ENCODE results near the gene NCAPG.

Gene NCAPG

GRCh38 chr4:17794730-17795129 is 16.0 kb upstream of the NCAPG start:
- TF ChIP-seq TSHZ2 (CRISPR knock-in tag; IDR thresholded peaks at IDR 0.05) (no peak), SNAI2 (CRISPR knock-in tag; IDR thresholded peaks at IDR 0.05) (no peak), ZFP3 (CRISPR knock-in tag; IDR thresholded peaks at IDR 0.05) (no peak), CSDC2 (CRISPR knock-in tag; IDR thresholded peaks at IDR 0.05) (no peak), ARNTL (CRISPR knock-in tag; IDR thresholded peaks at IDR 0.05; ENCODE audit: borderline replicate concordance, low read depth) (no peak), ZNF70 (CRISPR knock-in tag; IDR thresholded peaks at IDR 0.05) (no peak), ESRRG (CRISPR knock-in tag; IDR thresholded peaks at IDR 0.05) (no peak)
- ATAC-seq: no peak

- no peak for ATAC-seq
- TF ChIP-seq ZNF565 (CRISPR knock-in tag; conservative IDR thresholded peaks at IDR 0.05; ENCODE audit: low read depth) (no peak), PATZ1 (CRISPR knock-in tag; IDR thresholded peaks at IDR 0.05; ENCODE audit: borderline replicate concordance) (no peak), ZFP3 (CRISPR knock-in tag; IDR thresholded peaks at IDR 0.05) (no peak), OSR1 (CRISPR knock-in tag; IDR thresholded peaks at IDR 0.05) (no peak), TSHZ2 (CRISPR knock-in tag; IDR thresholded peaks at IDR 0.05) (no peak), ESRRG (CRISPR knock-in tag; IDR thresholded peaks at IDR 0.05) (no peak), POU6F1 (CRISPR knock-in tag; IDR thresholded peaks at IDR 0.05; ENCODE audit: borderline replicate concordance, low read depth) (no peak), BACH2 (CRISPR knock-in tag; IDR thresholded peaks at IDR 0.05; ENCODE audit: borderline replicate concordance) (no peak), PPARA (CRISPR knock-in tag; IDR thresholded peaks at IDR 0.05; ENCODE audit: borderline replicate concordance) (no peak), CSDC2 (CRISPR knock-in tag; IDR thresholded peaks at IDR 0.05) (no peak), CREB5 (CRISPR knock-in tag; IDR thresholded peaks at IDR 0.05; ENCODE audit: low read depth) (no peak), ZC3H10 (CRISPR knock-in tag; IDR thresholded peaks at IDR 0.05) (no peak), CSRNP3 (CRISPR knock-in tag; IDR thresholded peaks at IDR 0.05) (no peak)
These were observed 13.0 kb upstream of the NCAPG start for GRCh38 chr4:17797808-17798207.

GRCh38 chr4:17805580-17806155 is 5.1 kb upstream of the NCAPG start:
- TF ChIP-seq OSR1 (CRISPR knock-in tag; IDR thresholded peaks at IDR 0.05): no peak
- TF ChIP-seq TCF4 (CRISPR knock-in tag; IDR thresholded peaks at IDR 0.05; ENCODE audit: borderline replicate concordance): no peak
- no peak for TF ChIP-seq ZFP30 (CRISPR knock-in tag; IDR thresholded peaks at IDR 0.05)
- TF ChIP-seq ZNF8 (CRISPR knock-in tag; IDR thresholded peaks at IDR 0.05): no peak
- TF ChIP-seq PATZ1 (CRISPR knock-in tag; IDR thresholded peaks at IDR 0.05; ENCODE audit: borderline replicate concordance): no peak
- no peak for TF ChIP-seq GLIS3 (CRISPR knock-in tag; IDR thresholded peaks at IDR 0.05)
- no peak for TF ChIP-seq BACH2 (CRISPR knock-in tag; IDR thresholded peaks at IDR 0.05; ENCODE audit: borderline replicate concordance)
- no peak for ATAC-seq

All from SK-N-SH treated with all-trans-retinoic acid at 6 μM for 48 hours (cell line).